ENCODE data around the gene ELAVL1.

GRCh38 chr19:7965921-7966665 is 39.3 kb downstream of the ELAVL1 start:
- TF ChIP-seq CTCF (IDR thresholded peaks at IDR 0.05; ENCODE audit: poor library complexity, severe bottlenecking), result no peak
- no peak for TF ChIP-seq REST (IDR thresholded peaks at IDR 0.05; ENCODE audit: borderline replicate concordance)
- TF ChIP-seq POLR2AphosphoS5 (IDR thresholded peaks at IDR 0.05), result no peak

Data from neural cell (in vitro differentiated cells).